Measurements from ENCODE around the gene EPHA3.

The EPHA3 gene

DNA sequence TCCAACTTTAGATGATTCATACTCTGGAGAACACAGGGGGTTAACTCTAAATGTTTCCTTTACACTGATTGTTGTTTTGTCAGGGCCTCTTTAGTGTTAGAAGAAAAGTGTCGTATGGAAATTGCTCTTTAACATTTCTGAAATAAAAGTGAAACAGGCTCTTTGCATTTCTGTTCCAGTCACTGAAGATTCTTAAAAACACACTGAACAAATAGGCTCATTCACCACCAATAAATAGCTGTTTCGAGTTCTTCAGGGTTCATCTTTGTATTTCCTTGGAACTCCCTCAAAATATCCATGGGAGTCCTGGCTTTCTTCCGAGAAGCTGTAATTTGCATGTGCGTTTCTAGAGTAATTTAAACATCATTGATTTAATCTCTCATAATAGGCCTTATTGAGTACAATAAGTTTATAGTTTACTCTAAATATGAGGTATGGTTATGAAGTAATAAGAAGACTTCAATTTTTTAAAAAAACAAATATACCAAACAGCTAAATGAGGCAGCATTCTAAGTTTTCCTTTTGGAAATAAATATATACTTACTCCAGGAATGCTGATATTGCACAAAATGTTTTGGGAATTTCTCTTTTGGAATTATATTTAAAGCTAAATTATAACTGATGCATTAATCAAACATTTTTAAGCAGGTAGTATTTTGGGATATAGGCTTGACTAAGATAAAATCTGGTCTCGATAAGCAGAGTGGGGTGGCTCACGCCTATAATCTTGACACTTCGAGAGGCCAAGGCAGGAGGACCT is 327.4 kb downstream of the EPHA3 start:
- Mint-ChIP-seq H3K4me1 (ENCODE audit: low read depth) (no peaks in the 10 kb centered on the region), H3K27ac (no peak overlapping the region), H3K9me3 (ENCODE audit: low read depth) (peaks cover 4% of the 10 kb centered on the region), H3K4me3 (no peak overlapping the region), H3K27me3 (no peaks in the 10 kb centered on the region), H3K36me3 (no peaks in the 10 kb centered on the region)

- Mint-ChIP-seq H3K27ac (no peak overlapping the region), H3K9me3 (ENCODE audit: low read depth) (peaks cover 4% of the 10 kb centered on the region), H3K4me1 (ENCODE audit: low read depth) (no peaks in the 10 kb centered on the region), H3K4me3 (no peak overlapping the region), H3K27me3 (no peaks in the 10 kb centered on the region), H3K36me3 (no peaks in the 10 kb centered on the region)
Measured at GRCh38 chr3:89436846-89437245, 329.4 kb downstream of the EPHA3 start.

- no peaks in the 10 kb centered on the region for H3K27me3 Mint-ChIP-seq
- peaks cover 10% of the 10 kb centered on the region for H3K9me3 Mint-ChIP-seq (ENCODE audit: low read depth)
- no peak overlapping the region for H3K27ac Mint-ChIP-seq
- no peaks in the 10 kb centered on the region for H3K4me1 Mint-ChIP-seq (ENCODE audit: low read depth)
- no peaks in the 10 kb centered on the region for H3K36me3 Mint-ChIP-seq
- no peak overlapping the region for H3K4me3 Mint-ChIP-seq
Measured at GRCh38 chr3:89440386-89440785, 333.0 kb downstream of the EPHA3 start.

- H3K36me3 Mint-ChIP-seq = no peaks in the 10 kb centered on the region
- peaks cover 10% of the 10 kb centered on the region for H3K9me3 Mint-ChIP-seq (ENCODE audit: low read depth)
- H3K4me1 Mint-ChIP-seq (ENCODE audit: low read depth) = no peaks in the 10 kb centered on the region
- no peak overlapping the region for H3K27ac Mint-ChIP-seq
- no peaks in the 10 kb centered on the region for H3K27me3 Mint-ChIP-seq
- no peak overlapping the region for H3K4me3 Mint-ChIP-seq
Measured at GRCh38 chr3:89441141-89441540, 333.7 kb downstream of the EPHA3 start.

- H3K27ac Mint-ChIP-seq = no peak overlapping the region
- H3K27me3 Mint-ChIP-seq = no peaks in the 10 kb centered on the region
- H3K9me3 Mint-ChIP-seq (ENCODE audit: low read depth) = peaks cover 20% of the 10 kb centered on the region
- H3K4me1 Mint-ChIP-seq (ENCODE audit: low read depth) = no peaks in the 10 kb centered on the region
- H3K36me3 Mint-ChIP-seq = no peaks in the 10 kb centered on the region
- H3K4me3 Mint-ChIP-seq = no peak overlapping the region
Measured at GRCh38 chr3:89446593-89446992, 339.2 kb downstream of the EPHA3 start.

DNA sequence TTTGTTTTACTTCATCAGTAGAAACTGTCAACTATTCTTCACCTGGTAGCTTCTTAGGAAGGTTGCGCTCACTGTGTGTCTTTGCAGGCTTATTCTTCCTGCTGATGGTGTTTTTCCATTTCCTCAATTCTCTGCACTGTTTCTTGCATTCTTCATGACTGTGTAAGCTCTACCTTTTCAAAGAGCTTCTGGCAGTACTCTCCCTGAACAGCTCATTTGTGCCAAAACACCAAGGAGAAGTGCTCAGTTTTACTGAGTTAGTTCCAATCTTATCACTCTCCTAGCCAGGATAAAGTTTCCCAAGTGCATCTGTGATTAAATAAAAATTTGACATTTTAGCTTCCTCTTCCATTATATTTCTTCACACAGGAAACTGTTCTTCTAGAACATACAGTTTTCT is 339.8 kb downstream of the EPHA3 start:
- no peaks in the 10 kb centered on the region for H3K4me1 Mint-ChIP-seq (ENCODE audit: low read depth)
- H3K9me3 Mint-ChIP-seq (ENCODE audit: low read depth) = peaks cover 19% of the 10 kb centered on the region

GRCh38 chr3:89449086-89449485 is 341.7 kb downstream of the EPHA3 start:
- Mint-ChIP-seq H3K27me3 (no peaks in the 10 kb centered on the region), H3K4me3 (no peak overlapping the region), H3K27ac (no peak overlapping the region), H3K9me3 (ENCODE audit: low read depth) (peaks cover 15% of the 10 kb centered on the region), H3K4me1 (ENCODE audit: low read depth) (no peaks in the 10 kb centered on the region), H3K36me3 (no peaks in the 10 kb centered on the region)

More for the DNA sequence above, 339.8 kb downstream of the EPHA3 start:
- H3K27me3 Mint-ChIP-seq = no peaks in the 10 kb centered on the region
- H3K4me3 Mint-ChIP-seq = no peak overlapping the region
- no peak overlapping the region for H3K27ac Mint-ChIP-seq
- H3K36me3 Mint-ChIP-seq = no peaks in the 10 kb centered on the region

DNA sequence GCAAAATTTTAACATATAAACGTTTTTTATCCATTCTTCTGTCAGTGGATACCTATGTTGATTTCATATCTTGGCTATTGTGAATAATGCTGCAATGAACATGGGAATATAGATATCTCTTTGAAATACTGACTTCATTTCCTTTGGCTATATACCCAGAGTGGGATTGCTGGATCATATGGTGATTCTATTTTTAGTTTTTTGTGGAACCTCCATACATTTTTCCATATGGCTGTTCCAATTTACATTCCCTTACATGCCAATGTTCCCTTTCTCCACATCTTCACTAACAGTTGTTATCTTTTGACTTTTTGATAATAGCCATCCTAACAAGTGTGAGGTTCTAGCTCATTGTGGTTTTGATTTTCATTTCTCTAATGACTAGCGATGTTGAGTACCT is 344.6 kb downstream of the EPHA3 start:
- H3K9me3 Mint-ChIP-seq (ENCODE audit: low read depth) = peaks cover 14% of the 10 kb centered on the region
- no peak overlapping the region for H3K27ac Mint-ChIP-seq
- H3K4me3 Mint-ChIP-seq = no peak overlapping the region
- H3K36me3 Mint-ChIP-seq = no peaks in the 10 kb centered on the region
- H3K4me1 Mint-ChIP-seq (ENCODE audit: low read depth) = no peaks in the 10 kb centered on the region
- H3K27me3 Mint-ChIP-seq = no peaks in the 10 kb centered on the region

DNA sequence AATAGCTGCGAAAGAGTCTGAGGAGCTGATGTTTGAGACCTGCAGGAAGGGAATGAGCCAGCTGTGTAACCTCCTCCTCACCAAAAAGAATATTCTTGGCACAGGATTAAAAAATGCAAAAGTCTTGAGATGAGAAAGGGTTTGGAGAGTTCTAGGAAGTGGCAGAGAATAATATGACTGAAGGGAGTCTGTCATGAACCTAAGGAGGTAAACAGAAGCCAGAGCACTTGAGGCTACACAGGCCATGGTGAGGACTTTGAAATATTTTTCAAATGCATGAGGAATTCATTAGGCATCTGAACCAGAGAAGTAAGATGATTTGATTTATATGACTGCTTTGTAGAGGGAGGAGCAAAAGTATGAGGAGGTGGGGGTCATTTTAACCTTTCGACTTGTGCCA is 347.8 kb downstream of the EPHA3 start:
- Mint-ChIP-seq H3K27me3 (no peaks in the 10 kb centered on the region), H3K36me3 (no peaks in the 10 kb centered on the region), H3K4me1 (ENCODE audit: low read depth) (no peaks in the 10 kb centered on the region), H3K27ac (no peak overlapping the region), H3K4me3 (no peak overlapping the region), H3K9me3 (ENCODE audit: low read depth) (peaks cover 12% of the 10 kb centered on the region)

DNA sequence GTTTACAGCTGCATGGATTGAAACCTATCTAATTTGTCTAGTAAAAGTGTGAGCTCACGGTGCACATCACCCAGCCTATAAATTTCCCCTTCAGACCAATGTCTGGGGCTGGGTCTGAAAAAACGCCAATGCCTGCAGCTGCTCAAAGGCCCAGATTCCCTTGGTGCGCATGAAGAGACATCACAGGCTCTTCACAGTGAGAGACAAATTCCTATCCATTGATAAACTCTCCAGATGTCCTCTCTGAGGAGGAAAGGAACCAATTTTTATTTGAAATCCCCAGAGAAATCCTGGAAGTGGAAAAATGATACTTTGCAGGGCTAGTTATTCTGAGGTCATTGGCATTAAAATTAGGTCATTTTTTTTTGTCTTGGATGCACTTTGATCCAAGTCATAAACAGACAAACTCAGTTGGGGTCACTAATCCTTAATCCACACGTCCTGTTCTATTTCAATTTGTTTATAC is 360.5 kb downstream of the EPHA3 start:
- H3K9me3 Mint-ChIP-seq (ENCODE audit: low read depth) = no peaks in the 10 kb centered on the region
- H3K4me3 Mint-ChIP-seq = no peak overlapping the region
- no peak overlapping the region for H3K27ac Mint-ChIP-seq
- no peaks in the 10 kb centered on the region for H3K27me3 Mint-ChIP-seq
- no peaks in the 10 kb centered on the region for H3K4me1 Mint-ChIP-seq (ENCODE audit: low read depth)
- no peaks in the 10 kb centered on the region for H3K36me3 Mint-ChIP-seq

GRCh38 chr3:89472101-89472500 is 364.7 kb downstream of the EPHA3 start:
- no peaks in the 10 kb centered on the region for H3K27me3 Mint-ChIP-seq
- no peaks in the 10 kb centered on the region for H3K4me1 Mint-ChIP-seq (ENCODE audit: low read depth)
- no peak overlapping the region for H3K4me3 Mint-ChIP-seq
- no peaks in the 10 kb centered on the region for H3K36me3 Mint-ChIP-seq
- no peaks in the 10 kb centered on the region for H3K9me3 Mint-ChIP-seq (ENCODE audit: low read depth)
- H3K27ac Mint-ChIP-seq = no peak overlapping the region

DNA sequence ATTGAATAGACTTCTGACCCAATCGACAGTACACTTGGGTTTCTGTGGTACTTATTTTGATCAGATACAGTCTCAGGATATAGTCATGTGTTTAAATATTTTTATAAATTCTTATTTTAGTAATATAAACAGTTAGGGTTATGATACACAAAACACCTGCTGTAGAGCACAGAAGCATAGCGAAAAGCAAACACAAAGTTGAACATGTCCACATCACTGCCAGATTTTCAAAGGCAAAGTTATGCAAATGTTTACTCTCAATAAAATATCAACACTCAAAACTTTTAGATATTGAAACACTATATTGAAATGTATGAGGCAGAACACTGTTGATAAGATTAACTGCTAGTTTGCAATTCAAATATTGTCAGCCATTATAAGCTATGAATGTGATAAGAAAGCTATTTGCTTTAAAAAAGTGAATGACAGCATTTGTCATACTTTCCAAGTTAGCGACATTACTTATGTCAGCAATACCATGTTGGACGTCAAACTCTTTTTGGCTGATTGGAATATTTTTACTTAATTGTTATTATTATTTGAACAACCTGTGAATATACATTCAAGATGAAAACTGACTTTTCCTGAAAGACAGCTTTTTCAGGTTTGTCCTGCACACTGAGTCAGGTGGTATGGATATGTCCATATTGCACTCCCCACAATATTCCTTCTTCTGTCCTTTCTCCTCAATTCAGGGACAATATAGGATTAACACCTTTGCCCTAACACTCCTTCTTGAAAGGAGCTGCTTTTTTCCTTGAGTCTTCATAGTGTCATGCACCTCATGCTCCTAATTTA is 367.1 kb downstream of the EPHA3 start:
- no peaks in the 10 kb centered on the region for H3K4me1 Mint-ChIP-seq (ENCODE audit: low read depth)
- H3K4me3 Mint-ChIP-seq = no peak overlapping the region
- H3K36me3 Mint-ChIP-seq = no peaks in the 10 kb centered on the region
- no peaks in the 10 kb centered on the region for H3K9me3 Mint-ChIP-seq (ENCODE audit: low read depth)
- no peak overlapping the region for H3K27ac Mint-ChIP-seq
- no peaks in the 10 kb centered on the region for H3K27me3 Mint-ChIP-seq

GRCh38 chr3:89488800-89489580 is 381.6 kb downstream of the EPHA3 start:
- H3K4me1 Mint-ChIP-seq (ENCODE audit: low read depth) = no peaks in the 10 kb centered on the region
- H3K27ac Mint-ChIP-seq = no peak overlapping the region
- H3K9me3 Mint-ChIP-seq (ENCODE audit: low read depth) = peaks cover 15% of the 10 kb centered on the region
- no peak overlapping the region for H3K4me3 Mint-ChIP-seq
- no peaks in the 10 kb centered on the region for H3K36me3 Mint-ChIP-seq
- no peaks in the 10 kb centered on the region for H3K27me3 Mint-ChIP-seq

DNA sequence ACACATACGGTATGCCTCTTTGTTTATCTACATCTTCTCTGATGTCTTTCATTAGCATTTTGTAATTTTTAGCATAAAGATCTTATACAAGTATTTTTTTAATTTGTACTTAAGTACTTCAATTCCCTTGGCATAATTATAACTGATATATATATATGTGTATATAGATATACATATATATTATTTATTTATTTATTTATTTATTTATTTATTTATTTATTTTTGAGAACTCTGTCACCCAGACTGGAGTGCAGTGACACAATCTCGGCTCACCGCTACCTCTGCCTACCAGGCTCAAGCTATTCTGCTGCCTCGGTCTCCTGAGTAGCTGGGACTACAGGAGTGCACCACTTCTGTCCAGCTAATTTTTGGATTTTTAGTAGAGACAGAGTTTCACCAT is 382.7 kb downstream of the EPHA3 start:
- no peaks in the 10 kb centered on the region for H3K27me3 Mint-ChIP-seq
- no peaks in the 10 kb centered on the region for H3K36me3 Mint-ChIP-seq
- H3K27ac Mint-ChIP-seq = no peak overlapping the region
- peaks cover 11% of the 10 kb centered on the region for H3K9me3 Mint-ChIP-seq (ENCODE audit: low read depth)
- H3K4me1 Mint-ChIP-seq (ENCODE audit: low read depth) = no peaks in the 10 kb centered on the region
- no peak overlapping the region for H3K4me3 Mint-ChIP-seq

- Mint-ChIP-seq H3K4me1 (ENCODE audit: low read depth) (no peaks in the 10 kb centered on the region), H3K9me3 (ENCODE audit: low read depth) (peaks cover 4% of the 10 kb centered on the region), H3K36me3 (no peaks in the 10 kb centered on the region), H3K27ac (no peak overlapping the region), H3K27me3 (no peaks in the 10 kb centered on the region), H3K4me3 (no peak overlapping the region)
Measured at GRCh38 chr3:89494734-89495133, 387.3 kb downstream of the EPHA3 start.

Measured in activated naive CD8-positive, alpha-beta T cell (primary cell).